Fibroblast of skin of back (primary cell): ENCODE data around the gene KCNK15. TPM values are rescaled to one million over a fixed set of nuclear protein-coding genes. Genes with fewer than 3 reads are reported as not detected.
A peak's percentile ranks its signal among the peaks of the same experiment; 100 is the strongest.
"Not testable (repeated sequence)": the region's sequence is repeated elsewhere in the genome, so short reads cannot be mapped to it uniquely, and the experiment has no call there.

Source experiments
- DNase-seq: peaks from one replicate; pipeline ENCODE4 v3.0.0-alpha.2; 2013
- polyA plus RNA-seq, 2 experiments: library from polyadenylated mRNA; unstranded; fragments of 120-200 nt; gene quantifications; one replicate each; pipeline ENCODE4 v1.2.1, GENCODE V29; 2013; ENCODE audit not compliant: insufficient read length in 2 of 2

KCNK15 gene
- 0.13 TPM for polyA plus RNA-seq (2013, experiment 1 of 2; ENCODE audit: insufficient read length)
- polyA plus RNA-seq (2013, experiment 2 of 2; ENCODE audit: insufficient read length): 0.18 TPM

DNA sequence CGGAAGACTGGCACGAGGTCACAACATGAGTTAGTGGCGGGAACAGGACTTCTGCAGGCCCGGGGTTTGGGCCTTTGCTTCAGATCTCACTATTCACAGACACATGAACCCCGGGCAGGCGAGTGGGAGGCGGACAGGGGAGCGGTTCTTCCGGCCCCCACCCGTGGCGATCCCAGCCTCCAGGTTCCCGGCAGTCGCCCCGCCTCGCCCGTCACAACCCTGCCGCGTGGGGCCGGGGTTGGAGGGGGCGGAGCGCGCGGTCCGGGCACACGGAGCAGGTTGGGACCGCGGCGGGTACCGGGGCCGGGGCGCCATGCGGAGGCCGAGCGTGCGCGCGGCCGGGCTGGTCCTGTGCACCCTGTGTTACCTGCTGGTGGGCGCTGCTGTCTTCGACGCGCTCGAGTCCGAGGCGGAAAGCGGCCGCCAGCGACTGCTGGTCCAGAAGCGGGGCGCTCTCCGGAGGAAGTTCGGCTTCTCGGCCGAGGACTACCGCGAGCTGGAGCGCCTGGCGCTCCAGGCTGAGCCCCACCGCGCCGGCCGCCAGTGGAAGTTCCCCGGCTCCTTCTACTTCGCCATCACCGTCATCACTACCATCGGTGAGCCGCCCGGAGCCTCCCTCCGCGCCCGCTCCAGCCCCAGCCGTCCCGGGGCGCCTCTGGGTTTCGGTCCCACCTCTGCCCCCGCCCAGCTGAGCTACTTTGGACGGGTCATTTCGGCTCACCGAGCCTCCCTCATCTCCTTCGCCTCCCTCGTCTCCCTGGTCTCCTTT, at the start of gene KCNK15:
Gene KCNK15 (plus strand): TSS at position 268 of the 769 bp plus-strand sequence. CDS start 46 bp downstream, at position 314.
- DNase-seq: peak; percentile 28

- DNase-seq: no peak
Measured at GRCh38 chr20:44696315-44696714, 49.4 kb upstream of the KCNK15 start.

- not testable (repeated sequence) for DNase-seq
Measured at GRCh38 chr20:44697041-44697440, 48.6 kb upstream of the KCNK15 start.

- DNase-seq: peak; percentile 54
Measured at GRCh38 chr20:44698351-44698750, 47.3 kb upstream of the KCNK15 start.

- no peak for DNase-seq
Measured at GRCh38 chr20:44700306-44700705, 45.4 kb upstream of the KCNK15 start.

DNA sequence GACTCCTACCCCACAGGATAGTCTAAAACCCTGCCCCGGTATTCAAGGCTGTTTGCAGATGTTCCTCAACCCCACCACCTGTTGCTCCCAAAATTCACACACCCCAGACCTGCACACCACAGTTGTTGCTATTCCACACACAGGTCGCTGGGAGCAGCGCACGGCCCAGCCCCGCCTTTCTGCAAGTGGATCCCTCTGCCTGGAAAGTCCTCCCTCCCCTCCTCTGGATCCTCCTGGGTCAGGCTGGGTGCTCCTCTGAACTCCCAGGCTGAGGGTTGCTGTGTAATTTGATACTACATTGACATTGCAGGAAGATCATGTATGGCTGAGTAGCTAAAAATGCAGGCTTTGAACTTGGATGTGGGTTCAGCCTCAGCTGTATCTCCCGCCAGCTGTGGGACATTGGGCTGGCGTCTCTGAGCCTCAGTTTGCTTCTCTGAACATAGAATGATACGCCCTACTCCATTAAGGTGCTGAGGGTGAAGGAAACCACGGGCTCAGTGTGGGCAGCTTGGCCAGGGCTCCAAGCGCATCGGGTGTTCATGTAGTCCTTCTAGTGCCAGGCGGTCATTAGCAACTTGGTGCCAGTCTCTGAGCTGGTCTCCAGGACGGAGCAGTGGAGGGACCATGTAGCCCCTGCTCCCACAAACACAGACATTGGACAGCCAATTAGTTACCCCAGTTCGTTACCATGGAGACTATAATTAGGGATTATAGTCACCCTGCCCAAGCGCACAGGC, 44.4 kb upstream of the KCNK15 start:
- peak; percentile 60 for DNase-seq

DNA sequence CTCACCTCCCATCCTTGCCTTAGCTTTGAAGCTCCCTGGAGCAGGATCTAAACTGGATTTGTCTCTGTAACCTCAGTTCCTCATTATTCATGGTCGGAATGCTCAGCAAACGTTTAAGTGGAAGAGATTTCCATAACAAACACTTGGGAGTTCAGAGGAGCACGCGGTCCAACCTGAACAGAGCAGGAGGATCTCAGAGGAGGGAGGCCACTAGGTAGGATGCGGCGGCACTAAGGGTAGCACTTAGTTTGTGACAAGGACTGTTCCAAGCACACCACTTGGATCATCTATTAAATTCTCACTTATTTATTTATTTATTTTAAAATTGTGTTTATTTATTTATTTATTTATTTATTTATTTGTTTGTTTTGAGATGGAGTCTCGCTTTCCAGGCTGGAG, 43.8 kb upstream of the KCNK15 start:
- no peak for DNase-seq

GRCh38 chr20:44702776-44703175, 42.9 kb upstream of the KCNK15 start:
- DNase-seq: peak; percentile 73

DNA sequence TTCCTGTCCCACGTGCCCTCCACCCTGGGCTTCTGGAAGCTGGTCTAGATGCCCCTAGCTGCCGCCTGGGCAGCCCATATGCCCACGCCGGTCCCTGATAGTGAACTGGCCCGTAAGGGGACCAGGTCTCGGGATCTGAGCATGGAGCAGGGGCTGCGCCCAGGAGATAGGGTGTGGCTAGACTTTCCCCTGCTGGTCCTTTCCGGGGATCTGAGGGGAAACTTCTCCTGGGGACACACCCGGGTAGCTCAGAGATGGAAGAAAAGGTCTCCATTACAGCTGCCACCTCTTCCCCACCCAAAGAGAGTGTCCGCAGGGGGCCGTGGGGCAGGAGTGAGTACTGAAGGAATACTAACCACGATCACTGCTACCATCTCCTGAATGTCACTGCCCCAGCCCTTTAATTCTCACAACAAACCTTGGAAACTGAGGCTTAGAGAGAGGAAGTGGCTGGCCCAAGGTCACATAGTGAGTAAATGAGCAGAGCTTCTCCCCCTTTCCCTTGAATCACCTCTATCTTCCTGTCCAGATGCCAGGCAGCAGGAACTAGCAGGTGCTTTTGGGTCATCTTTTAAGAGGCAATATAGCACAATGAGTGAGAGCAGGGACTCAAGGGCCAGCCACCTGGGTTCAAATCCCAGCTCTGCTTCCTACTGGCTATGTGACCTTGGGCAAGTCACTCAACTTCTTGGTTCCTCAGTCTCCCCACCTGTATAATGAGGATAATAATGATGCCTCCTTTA, 42.3 kb upstream of the KCNK15 start:
- no peak for DNase-seq

DNA sequence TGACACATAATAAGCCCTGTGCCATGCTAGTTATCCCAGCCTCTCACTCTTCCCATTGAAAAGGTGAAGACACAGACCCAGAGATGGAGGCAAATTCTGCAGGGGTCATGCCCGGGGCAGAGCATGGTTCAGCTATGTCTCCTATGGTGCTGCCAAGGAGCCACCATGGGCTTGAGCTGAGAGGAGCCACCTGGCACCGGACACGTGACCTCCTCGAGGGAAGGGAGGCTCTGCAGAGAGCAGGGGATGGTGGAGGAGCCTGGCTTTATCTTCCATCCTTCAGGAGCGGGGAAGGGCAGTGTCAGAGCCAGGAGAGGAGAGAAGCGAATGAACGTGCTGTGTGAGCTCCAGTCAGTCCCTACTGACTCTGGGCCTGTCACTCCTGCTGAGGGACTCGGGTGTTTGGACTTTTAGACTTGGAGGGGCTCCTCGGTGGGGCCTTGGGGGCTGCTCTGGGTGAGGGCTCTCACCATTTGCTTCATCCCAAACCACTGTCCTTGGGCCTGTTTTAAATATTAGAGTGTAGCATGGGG, 41.6 kb upstream of the KCNK15 start:
- DNase-seq: no peak

GRCh38 chr20:44704551-44704971, 41.1 kb upstream of the KCNK15 start:
- DNase-seq: peak; percentile 87

DNA sequence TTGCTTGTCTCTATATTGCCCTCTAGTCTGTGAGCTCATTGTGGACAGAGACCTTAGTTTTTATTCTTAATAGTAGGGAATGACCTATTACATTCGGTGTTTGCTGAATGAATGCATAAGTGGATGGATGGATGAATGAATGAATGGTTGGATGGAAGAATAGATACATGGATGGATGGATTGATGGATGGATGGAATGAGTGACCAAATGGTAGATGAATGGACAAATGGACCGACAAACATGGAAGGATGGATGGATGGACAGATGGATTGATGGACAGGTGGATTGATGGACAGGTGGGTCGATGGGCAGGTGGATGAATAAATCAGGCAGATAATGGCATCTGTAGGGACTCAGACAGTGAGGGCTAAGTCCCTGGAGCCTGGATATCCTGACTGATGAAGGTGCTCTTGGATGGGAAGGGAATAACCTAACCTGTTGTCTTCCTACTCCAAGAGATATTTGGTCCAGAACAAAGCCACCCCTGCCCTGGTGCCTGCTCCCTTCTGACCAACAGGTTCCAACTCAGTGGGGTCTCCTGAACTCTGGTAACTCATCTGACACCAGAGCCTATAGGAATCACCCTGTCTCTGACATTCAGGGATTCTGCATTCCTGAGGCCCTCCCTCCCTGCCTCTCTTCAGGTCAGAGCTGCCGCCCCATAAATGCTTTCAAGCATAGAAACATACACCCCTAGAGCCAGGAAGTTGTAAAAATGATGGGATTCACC, 40.1 kb upstream of the KCNK15 start:
- DNase-seq: no peak

GRCh38 chr20:44706301-44707017, 39.2 kb upstream of the KCNK15 start:
- peak; percentile 91 for DNase-seq

DNA sequence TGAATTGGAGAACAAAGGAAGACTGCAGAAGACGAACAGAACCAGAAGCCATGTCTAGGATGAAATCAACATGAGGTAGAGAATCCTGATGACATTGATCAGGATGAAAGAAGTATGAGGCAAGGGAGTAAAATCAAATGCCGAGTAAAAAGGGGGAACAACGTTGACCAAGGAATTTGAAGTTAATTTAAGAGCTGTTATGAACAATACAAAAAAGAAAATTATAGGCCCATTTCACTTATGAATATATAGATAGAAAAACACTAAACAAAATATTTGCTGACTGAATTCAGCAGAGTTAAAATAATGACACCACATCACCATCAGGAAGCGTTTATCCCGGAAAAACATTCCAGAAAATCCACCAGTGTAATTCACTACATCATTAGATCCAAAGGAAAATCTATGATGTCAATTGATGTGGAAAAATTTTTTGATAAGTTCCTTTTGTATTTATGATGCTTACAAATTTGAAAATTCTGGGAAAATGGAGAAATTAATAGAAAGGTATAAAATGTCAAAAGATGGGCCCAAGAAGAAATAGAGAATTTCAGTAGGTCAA, 38.6 kb upstream of the KCNK15 start:
- peak; percentile 71 for DNase-seq

GRCh38 chr20:44709380-44709779, 36.3 kb upstream of the KCNK15 start:
- DNase-seq: no peak

DNA sequence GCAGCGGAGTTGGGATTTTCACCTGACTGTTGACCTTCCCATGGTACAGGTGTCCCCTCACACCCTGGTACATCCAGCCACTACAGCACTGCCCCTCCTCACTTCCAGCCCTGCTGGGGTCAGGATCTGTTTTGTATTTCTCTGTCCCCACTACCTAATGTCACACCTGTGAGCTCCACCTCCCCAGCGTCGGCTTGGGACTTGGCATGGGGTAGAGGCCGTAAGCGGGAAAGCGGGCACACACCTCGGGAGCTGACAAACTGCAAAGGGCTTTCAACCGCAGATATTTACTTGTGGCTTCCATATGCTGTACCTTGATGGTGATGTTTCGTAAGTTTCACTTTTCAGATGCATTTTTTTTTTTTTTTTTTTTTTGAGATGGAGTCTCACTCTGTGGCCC, 35.9 kb upstream of the KCNK15 start:
- DNase-seq: no peak

- DNase-seq: no peak
Measured at GRCh38 chr20:44711237-44711636, 34.4 kb upstream of the KCNK15 start.

- DNase-seq: no peak
Measured at GRCh38 chr20:44714102-44714700, 31.5 kb upstream of the KCNK15 start.

- peak; percentile 84 for DNase-seq
Measured at GRCh38 chr20:44714701-44715498, 30.8 kb upstream of the KCNK15 start, which contains the start of gene CCN5. Gene CCN5 (plus strand): TSS chr20:44715369. CDS start chr20:44715391, 22 bp downstream.
